ENCODE results near the gene ARL4D. TPM values are rescaled to one million over a fixed set of nuclear protein-coding genes. Genes with fewer than 3 reads are reported as not detected.

The ARL4D gene
- total and polyA plus RNA-seq, 2 donors (not counting 3 experiments of a cell fraction or from before 2014, with no cell fraction given) = 3.8 to 4.1 TPM

DNA sequence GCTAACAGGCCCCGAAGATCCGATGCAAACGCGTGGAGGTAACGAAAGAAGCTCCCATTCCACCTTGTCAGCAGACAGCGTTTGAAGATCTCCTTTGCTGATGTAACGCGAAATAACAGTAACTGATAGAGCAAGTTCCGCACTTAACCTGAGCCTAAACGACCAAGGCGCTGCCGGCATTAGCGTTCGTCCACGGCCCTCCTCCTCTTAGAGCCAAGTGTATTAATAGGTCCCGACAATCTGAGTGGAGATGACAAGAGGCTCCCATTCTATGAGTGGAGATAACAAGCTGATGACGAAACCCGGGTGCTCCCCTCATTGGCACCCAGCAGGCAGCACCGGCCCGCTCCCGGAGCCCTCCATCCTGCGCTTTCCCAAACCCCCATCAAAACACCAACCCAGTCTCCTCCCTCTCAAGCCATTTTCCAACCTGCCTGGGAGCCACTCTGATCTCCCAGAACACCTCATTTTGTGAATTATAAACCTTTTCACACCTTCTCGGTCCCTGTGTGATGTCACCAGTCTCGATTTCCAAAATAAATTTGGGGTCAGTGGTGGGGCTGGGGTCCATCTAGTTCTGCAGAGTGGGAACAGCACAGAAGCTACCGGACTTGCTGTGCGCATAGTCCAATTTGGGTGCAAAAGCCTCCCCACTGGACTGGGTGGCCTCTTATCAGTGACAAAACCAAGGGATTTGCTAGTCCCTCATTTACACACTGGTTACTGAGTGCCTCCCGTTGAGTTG is 35.4 kb upstream of the ARL4D start:
- Histone ChIP-seq H3K4me3 (replicated peaks in 1 of 3; ENCODE audit: insufficient read depth in 1 of 3, low read depth in 1 of 3, low read length in 3 of 3) (no peak overlapping the region), H3K4me2 (ENCODE audit: insufficient read depth, low read length) (no peak overlapping the region), H4K20me1 (replicated peaks; ENCODE audit: control insufficient read depth, extremely low read depth, insufficient read depth, low read length) (no peaks in the 10 kb centered on the region), H2AFZ (ENCODE audit: low read depth, low read length) (no peak overlapping the region), H3K9ac (replicated peaks; ENCODE audit: extremely low read depth, insufficient read depth, low read length) (no peak overlapping the region), H3K27me3 (ENCODE audit: control insufficient read depth in 2 of 2, insufficient read depth in 2 of 2, low read length in 2 of 2) (no peaks in the 10 kb centered on the region), H3K36me3 (ENCODE audit: control insufficient read depth in 2 of 2, extremely low read depth in 1 of 2, insufficient read depth in 2 of 2, low read length in 2 of 2) (no peaks in the 10 kb centered on the region), H3K27ac (ENCODE audit: insufficient read depth, low read depth, low read length) (no peak overlapping the region), H3K4me1 (ENCODE audit: control insufficient read depth, extremely low read depth, insufficient read depth, low read length) (peaks cover 14% of the 10 kb centered on the region), H3K79me2 (ENCODE audit: control insufficient read depth, insufficient read depth, low read length) (no peaks in the 10 kb centered on the region), H3K9me1 (replicated peaks; ENCODE audit: control insufficient read depth, extremely low read depth, insufficient read depth, low read length) (no peaks in the 10 kb centered on the region), H3K9me3 (replicated peaks; ENCODE audit: control insufficient read depth, insufficient read depth, low read length) (no peaks in the 10 kb centered on the region)
- no peak for DNase-seq (ENCODE audit: low read depth, low spot score)
- ChIA-PET POLR2A (no interaction called here), CTCF (no interaction called here)
- FAIRE-seq = no peak
- intact Hi-C loops (cut with micrococcal nuclease) = no loop called here
- dilution Hi-C loops (cut with MboI; ENCODE audit: extremely low pct_ligation_motif_present, low sequenced_read_pairs) = no loop called here
- no TSS peak for BruUV-seq (replicated peaks)
- TF ChIP-seq FOS (IDR thresholded peaks at IDR 0.05; ENCODE audit: borderline replicate concordance, insufficient read depth, low read length) (no peak), POLR2AphosphoS5 (IDR thresholded peaks at IDR 0.05; ENCODE audit: insufficient read depth, low read depth, low read length) (no peak), MYC (IDR thresholded peaks at IDR 0.05; ENCODE audit: low read depth, low read length) (no peak), JUN (IDR thresholded peaks at IDR 0.05; ENCODE audit: borderline replicate concordance, insufficient read depth, insufficient read length, low read depth) (no peak), EZH2 (IDR thresholded peaks at IDR 0.05; ENCODE audit: borderline replicate concordance, low read depth, low read length, severe bottlenecking) (no peak), CTCF (IDR thresholded peaks at IDR 0.05; ENCODE audit: extremely low read depth in 1 of 2, insufficient read depth in 1 of 2, low read depth in 1 of 2, low read length in 2 of 2) (no peak), GATA2 (IDR thresholded peaks at IDR 0.05; ENCODE audit: insufficient read depth, insufficient read length, low read depth, low read length) (no peak), POLR2A (IDR thresholded peaks at IDR 0.05; ENCODE audit: low read depth, low read length) (no peak)
- TF ChIP-seq, protein P1, sequence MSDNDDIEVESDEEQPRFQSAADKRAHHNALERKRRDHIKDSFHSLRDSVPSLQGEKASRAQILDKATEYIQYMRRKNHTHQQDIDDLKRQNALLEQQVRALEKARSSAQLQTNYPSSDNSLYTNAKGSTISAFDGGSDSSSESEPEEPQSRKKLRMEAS (IDR thresholded peaks at IDR 0.05; ENCODE audit: insufficient read depth, insufficient read length) = no peak

All from endothelial cell of umbilical vein (primary cell).